ENCODE results near the gene SBK1. TPM values are rescaled to one million over a fixed set of nuclear protein-coding genes. Genes with fewer than 3 reads are reported as not detected.

The SBK1 gene
- total RNA-seq, 1 donor from 2014 or later, result 7.0 TPM

DNA sequence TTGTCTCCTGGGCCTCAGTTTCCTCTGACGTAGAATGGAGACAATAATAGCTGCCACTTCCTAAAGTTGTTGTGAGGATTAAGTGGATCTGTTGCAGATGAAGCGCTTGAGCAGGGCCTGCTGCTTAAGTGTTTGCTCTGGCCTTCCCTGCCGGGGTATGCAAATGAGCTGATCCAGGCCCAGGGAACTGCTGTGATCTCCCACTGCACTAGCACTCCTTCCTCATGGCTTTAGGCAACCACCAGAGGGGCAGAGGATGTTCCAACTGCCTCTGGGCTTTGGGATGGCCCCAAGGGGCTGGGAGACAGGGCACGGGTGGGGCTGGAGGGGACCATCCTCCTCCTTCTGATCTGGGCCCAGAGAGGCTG is 6.2 kb downstream of the SBK1 start:
- DNase-seq (ENCODE audit: low read depth) (no peak), FAIRE-seq (no peak)
- Histone ChIP-seq H3K27me3 (ENCODE audit: insufficient read depth, low read length) (peaks cover 8% of the 10 kb centered on the region), H2AFZ (ENCODE audit: low read depth, low read length) (no peak overlapping the region), H4K20me1 (ENCODE audit: insufficient read depth, low read length) (peaks cover 6% of the 10 kb centered on the region), H3K36me3 (ENCODE audit: insufficient read depth, low read length) (no peaks in the 10 kb centered on the region), H3K4me1 (ENCODE audit: insufficient read depth, low read length) (no peaks in the 10 kb centered on the region), H3K4me2 (ENCODE audit: low read length) (no peak overlapping the region), H3K4me3 (ENCODE audit: insufficient read depth, low read depth, low read length) (no peak overlapping the region), H3K79me2 (ENCODE audit: insufficient read depth, low read length) (no peaks in the 10 kb centered on the region), H3K27ac (ENCODE audit: low read depth, low read length) (no peak overlapping the region), H3K9me3 (ENCODE audit: insufficient read depth, low read depth, low read length) (no peaks in the 10 kb centered on the region), H3K9ac (ENCODE audit: low read length) (no peak overlapping the region)
- Mint-ChIP-seq H3K4me1 (ENCODE audit: low read depth, unreplicated experiment) (no peaks in the 10 kb centered on the region), H3K9me3 (ENCODE audit: unreplicated experiment) (no peaks in the 10 kb centered on the region), H3K27ac (ENCODE audit: unreplicated experiment) (no peak overlapping the region), H3K4me3 (ENCODE audit: unreplicated experiment) (no peak overlapping the region), H3K27me3 (ENCODE audit: low read depth, unreplicated experiment) (peaks cover 22% of the 10 kb centered on the region), H3K36me3 (ENCODE audit: low read depth, unreplicated experiment) (peaks cover 2% of the 10 kb centered on the region)
- TF ChIP-seq EZH2 (IDR thresholded peaks at IDR 0.05; ENCODE audit: insufficient read depth, low read length), result no peak
- TF ChIP-seq, protein P1, sequence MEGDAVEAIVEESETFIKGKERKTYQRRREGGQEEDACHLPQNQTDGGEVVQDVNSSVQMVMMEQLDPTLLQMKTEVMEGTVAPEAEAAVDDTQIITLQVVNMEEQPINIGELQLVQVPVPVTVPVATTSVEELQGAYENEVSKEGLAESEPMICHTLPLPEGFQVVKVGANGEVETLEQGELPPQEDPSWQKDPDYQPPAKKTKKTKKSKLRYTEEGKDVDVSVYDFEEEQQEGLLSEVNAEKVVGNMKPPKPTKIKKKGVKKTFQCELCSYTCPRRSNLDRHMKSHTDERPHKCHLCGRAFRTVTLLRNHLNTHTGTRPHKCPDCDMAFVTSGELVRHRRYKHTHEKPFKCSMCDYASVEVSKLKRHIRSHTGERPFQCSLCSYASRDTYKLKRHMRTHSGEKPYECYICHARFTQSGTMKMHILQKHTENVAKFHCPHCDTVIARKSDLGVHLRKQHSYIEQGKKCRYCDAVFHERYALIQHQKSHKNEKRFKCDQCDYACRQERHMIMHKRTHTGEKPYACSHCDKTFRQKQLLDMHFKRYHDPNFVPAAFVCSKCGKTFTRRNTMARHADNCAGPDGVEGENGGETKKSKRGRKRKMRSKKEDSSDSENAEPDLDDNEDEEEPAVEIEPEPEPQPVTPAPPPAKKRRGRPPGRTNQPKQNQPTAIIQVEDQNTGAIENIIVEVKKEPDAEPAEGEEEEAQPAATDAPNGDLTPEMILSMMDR (IDR thresholded peaks at IDR 0.05; ENCODE audit: insufficient read depth, low read depth, low read length), result no peak

DNA sequence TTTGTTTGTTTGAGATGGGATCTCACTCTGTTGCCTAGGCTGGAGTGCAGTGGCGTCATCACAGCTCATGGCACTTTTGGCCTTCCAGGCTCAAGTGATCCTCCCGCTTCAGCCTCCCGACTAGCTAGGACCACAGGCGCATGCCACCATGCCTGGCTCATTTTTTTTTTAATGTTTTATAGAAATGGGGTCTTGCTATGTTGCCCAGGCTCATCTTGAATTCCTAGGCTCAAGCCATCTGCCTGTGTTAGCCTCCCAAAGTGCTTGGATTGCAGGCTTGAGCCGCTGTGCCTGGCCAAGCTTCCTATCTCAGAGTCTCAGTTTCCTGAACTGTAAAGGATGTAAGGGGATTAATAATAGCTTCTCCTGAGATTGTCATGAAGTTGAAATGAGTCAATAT is 8.0 kb downstream of the SBK1 start:
- Histone ChIP-seq H3K9ac (ENCODE audit: low read length) (no peak overlapping the region), H3K4me1 (ENCODE audit: insufficient read depth, low read length) (no peaks in the 10 kb centered on the region), H2AFZ (ENCODE audit: low read depth, low read length) (no peak overlapping the region), H4K20me1 (ENCODE audit: insufficient read depth, low read length) (no peaks in the 10 kb centered on the region), H3K36me3 (ENCODE audit: insufficient read depth, low read length) (no peaks in the 10 kb centered on the region), H3K27me3 (ENCODE audit: insufficient read depth, low read length) (no peaks in the 10 kb centered on the region), H3K4me2 (ENCODE audit: low read length) (no peak overlapping the region), H3K79me2 (ENCODE audit: insufficient read depth, low read length) (no peaks in the 10 kb centered on the region), H3K4me3 (ENCODE audit: insufficient read depth, low read depth, low read length) (no peak overlapping the region), H3K9me3 (ENCODE audit: insufficient read depth, low read depth, low read length) (no peaks in the 10 kb centered on the region), H3K27ac (ENCODE audit: low read depth, low read length) (no peak overlapping the region)
- Mint-ChIP-seq H3K4me3 (ENCODE audit: unreplicated experiment) (no peak overlapping the region), H3K27me3 (ENCODE audit: low read depth, unreplicated experiment) (peaks cover 5% of the 10 kb centered on the region), H3K36me3 (ENCODE audit: low read depth, unreplicated experiment) (peaks cover 3% of the 10 kb centered on the region), H3K9me3 (ENCODE audit: unreplicated experiment) (peaks cover 2% of the 10 kb centered on the region), H3K27ac (ENCODE audit: unreplicated experiment) (peak overlapping the region; percentile 62), H3K4me1 (ENCODE audit: low read depth, unreplicated experiment) (no peaks in the 10 kb centered on the region)
- TF ChIP-seq, protein P1 (IDR thresholded peaks at IDR 0.05; ENCODE audit: insufficient read depth, low read depth, low read length), result no peak
- TF ChIP-seq EZH2 (IDR thresholded peaks at IDR 0.05; ENCODE audit: insufficient read depth, low read length), result no peak
- no peak for FAIRE-seq
- no peak for DNase-seq (ENCODE audit: low read depth)

DNA sequence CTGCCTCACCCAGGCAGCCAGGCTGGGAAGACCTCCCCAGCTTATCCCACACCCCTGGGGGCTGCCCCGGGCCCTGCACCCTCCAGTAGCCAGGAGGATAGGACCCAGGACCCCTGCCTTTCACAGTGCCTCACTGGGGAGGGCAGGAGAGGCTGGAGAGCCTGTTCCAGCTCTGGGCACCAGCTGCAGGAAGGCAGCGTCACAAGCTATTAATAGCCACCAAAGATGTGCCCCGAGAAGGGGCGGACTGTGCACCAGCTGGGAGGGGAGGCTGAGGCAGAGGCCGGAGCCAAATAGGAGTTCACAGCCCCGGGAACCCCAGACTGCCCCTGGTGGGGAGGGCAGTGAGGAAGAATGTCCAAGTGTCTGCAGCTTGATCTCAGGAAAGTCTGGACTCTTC is 8.8 kb downstream of the SBK1 start:
- Mint-ChIP-seq H3K9me3 (ENCODE audit: unreplicated experiment) (peaks cover 2% of the 10 kb centered on the region), H3K36me3 (ENCODE audit: low read depth, unreplicated experiment) (peaks cover 3% of the 10 kb centered on the region), H3K27ac (ENCODE audit: unreplicated experiment) (no peak overlapping the region), H3K4me1 (ENCODE audit: low read depth, unreplicated experiment) (no peaks in the 10 kb centered on the region), H3K4me3 (ENCODE audit: unreplicated experiment) (no peak overlapping the region), H3K27me3 (ENCODE audit: low read depth, unreplicated experiment) (peaks cover 6% of the 10 kb centered on the region)
- Histone ChIP-seq H3K4me1 (ENCODE audit: insufficient read depth, low read length) (no peaks in the 10 kb centered on the region), H3K36me3 (ENCODE audit: insufficient read depth, low read length) (no peaks in the 10 kb centered on the region), H3K27ac (ENCODE audit: low read depth, low read length) (no peak overlapping the region), H4K20me1 (ENCODE audit: insufficient read depth, low read length) (no peaks in the 10 kb centered on the region), H3K9me3 (ENCODE audit: insufficient read depth, low read depth, low read length) (no peaks in the 10 kb centered on the region), H3K4me3 (ENCODE audit: insufficient read depth, low read depth, low read length) (no peak overlapping the region), H3K9ac (ENCODE audit: low read length) (no peak overlapping the region), H3K79me2 (ENCODE audit: insufficient read depth, low read length) (no peaks in the 10 kb centered on the region), H2AFZ (ENCODE audit: low read depth, low read length) (no peak overlapping the region), H3K4me2 (ENCODE audit: low read length) (no peak overlapping the region), H3K27me3 (ENCODE audit: insufficient read depth, low read length) (no peaks in the 10 kb centered on the region)
- TF ChIP-seq, protein P1 (IDR thresholded peaks at IDR 0.05; ENCODE audit: insufficient read depth, low read depth, low read length), result no peak
- TF ChIP-seq EZH2 (IDR thresholded peaks at IDR 0.05; ENCODE audit: insufficient read depth, low read length), result no peak
- DNase-seq (ENCODE audit: low read depth) (no peak), FAIRE-seq (no peak)
